DOHH2 (cell line): Measurements from ENCODE around the gene KIF16B.
"Not testable (repeated sequence)": the region's sequence is repeated elsewhere in the genome, so short reads cannot be mapped to it uniquely, and the experiment has no call there.

Experiments
- H3F3A ChIP-seq: fragments of 200-600 bp; sonication (generic), shearing (Covaris generic); 2 replicates; pipeline ENCODE4 v1.6.0; 2016; ENCODE audit warnings: antibody characterized with exemption, mild to moderate bottlenecking; ENCODE audit not compliant: control insufficient read depth, insufficient read depth
- H3K27ac ChIP-seq: fragments of 200-600 bp; sonication (generic); 2 replicates; pipeline ENCODE4 v1.5.1; 2014; ENCODE audit warnings: low read depth, mild to moderate bottlenecking, low read length, moderate library complexity
- H3K27me3 ChIP-seq: fragments of 200-600 bp; sonication (generic); 2 replicates; pipeline ENCODE4 v1.6.1; 2014; ENCODE audit warnings: mild to moderate bottlenecking, low read length, mixed read lengths; ENCODE audit not compliant: control insufficient read depth
- H3K36me3 ChIP-seq: fragments of 200-600 bp; sonication (generic); 2 replicates; pipeline ENCODE4 v1.6.1; 2014; ENCODE audit warnings: mild to moderate bottlenecking, low read length, moderate library complexity, mixed read lengths; ENCODE audit not compliant: control insufficient read depth
- H3K4me1 ChIP-seq: fragments of 200-600 bp; sonication (generic); 2 replicates; pipeline ENCODE4 v1.6.1; 2014; ENCODE audit warnings: mild to moderate bottlenecking, low read length, mixed read lengths; ENCODE audit not compliant: control insufficient read depth
- H3K4me2 ChIP-seq: fragments of 200-600 bp; sonication (generic); 2 replicates; pipeline ENCODE4 v1.6.0; 2014; ENCODE audit warnings: mild to moderate bottlenecking, low read length, moderate library complexity
- H3K4me3 ChIP-seq: fragments of 200-600 bp; sonication (generic); 2 replicates; pipeline ENCODE4 v1.5.1; 2014; ENCODE audit warnings: mild to moderate bottlenecking, low read length, mixed read lengths
- H3K79me2 ChIP-seq: fragments of 200-600 bp; sonication (generic); 2 replicates; pipeline ENCODE4 v1.6.1; 2014; ENCODE audit warnings: mild to moderate bottlenecking, low read length, mixed read lengths; ENCODE audit not compliant: control insufficient read depth
- H3K9me2 ChIP-seq: fragments of 200-600 bp; sonication (generic); replicated peaks from 2 replicates; pipeline ENCODE4 v1.6.1; 2014; ENCODE audit warnings: mild to moderate bottlenecking, low read length, mixed read lengths; ENCODE audit not compliant: control insufficient read depth
- H3K9me3 ChIP-seq: fragments of 200-600 bp; sonication (generic); 2 replicates; pipeline ENCODE4 v1.6.1; 2014; ENCODE audit warnings: antibody characterized with exemption, low read length, mixed read lengths; ENCODE audit not compliant: control insufficient read depth, insufficient read depth
- H4K20me1 ChIP-seq: fragments of 200-600 bp; sonication (generic); 2 replicates; pipeline ENCODE4 v1.6.0; 2014; ENCODE audit warnings: low read depth, mild to moderate bottlenecking, antibody characterized with exemption, low read length, moderate library complexity; ENCODE audit not compliant: control insufficient read depth, insufficient read depth
- CTCF ChIP-seq: fragments of 200-600 bp; sonication (generic); IDR thresholded peaks from one replicate; pipeline ENCODE4 v1.5.1; 2014; ENCODE audit warnings: antibody characterized with exemption, mild to moderate bottlenecking, low read depth, low read length; ENCODE audit not compliant: poor library complexity, severe bottlenecking
- EZH2phosphoT487 ChIP-seq: fragments of 200-600 bp; sonication (generic); IDR thresholded peaks from 2 replicates; pipeline ENCODE4 v1.6.1; 2017; ENCODE audit warnings: borderline replicate concordance, mild to moderate bottlenecking, antibody characterized with exemption, low read length, moderate library complexity, mixed read lengths

Gene KIF16B

GRCh38 chr20:16441546-16442164, 131.6 kb downstream of the KIF16B start:
- Histone ChIP-seq H3K36me3 (no peaks in the 10 kb centered on the region), H3K9me3 (no peaks in the 10 kb centered on the region; the same call in 1 of the 2 replicates), H3F3A (no peaks in the 10 kb centered on the region), H3K27me3 (no peaks in the 10 kb centered on the region), H3K4me2 (no peak overlapping the region), H3K27ac (no peak overlapping the region), H4K20me1 (no peaks in the 10 kb centered on the region), H3K4me3 (no peak overlapping the region), H3K79me2 (no peaks in the 10 kb centered on the region), H3K4me1 (no peaks in the 10 kb centered on the region), H3K9me2 (no peaks in the 10 kb centered on the region)
- TF ChIP-seq EZH2phosphoT487 (no peak), CTCF (no peak)

DNA sequence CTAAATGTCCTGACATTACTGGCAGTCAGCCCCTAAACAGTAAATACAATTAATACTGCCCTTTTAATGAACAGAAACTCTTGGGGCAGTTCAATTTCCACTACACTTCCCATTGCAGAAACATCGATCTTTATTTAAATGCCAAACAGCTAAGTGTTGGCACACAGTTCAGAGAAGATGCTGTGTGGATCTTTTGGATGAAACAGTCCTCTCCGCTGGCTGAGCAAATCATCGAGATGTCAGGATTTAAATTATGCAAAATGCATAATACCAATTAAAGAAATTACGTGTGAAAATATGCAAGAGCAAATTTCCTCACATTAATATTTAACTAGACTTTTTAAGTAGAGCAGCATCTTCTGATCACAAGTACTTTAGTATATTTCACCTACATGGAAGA, 132.6 kb downstream of the KIF16B start:
- Histone ChIP-seq H3K4me3 (no peak overlapping the region), H3K4me2 (no peak overlapping the region), H3K4me1 (no peaks in the 10 kb centered on the region), H3K79me2 (no peaks in the 10 kb centered on the region), H3K27me3 (no peaks in the 10 kb centered on the region), H3K9me3 (no peaks in the 10 kb centered on the region; the same call in 1 of the 2 replicates), H3K36me3 (no peaks in the 10 kb centered on the region), H3K27ac (no peak overlapping the region), H4K20me1 (no peaks in the 10 kb centered on the region), H3K9me2 (no peaks in the 10 kb centered on the region), H3F3A (no peaks in the 10 kb centered on the region)
- no peak for TF ChIP-seq CTCF
- TF ChIP-seq EZH2phosphoT487: no peak

GRCh38 chr20:16439540-16439939, 133.7 kb downstream of the KIF16B start:
- H3K79me2 ChIP-seq, H3K4me2 ChIP-seq, H3K9me2 ChIP-seq, H3K27me3 ChIP-seq, H3K4me1 ChIP-seq, H3K36me3 ChIP-seq, H3F3A ChIP-seq, H3K9me3 ChIP-seq, H4K20me1 ChIP-seq, H3K27ac ChIP-seq, H3K4me3 ChIP-seq: not testable (repeated sequence)

DNA sequence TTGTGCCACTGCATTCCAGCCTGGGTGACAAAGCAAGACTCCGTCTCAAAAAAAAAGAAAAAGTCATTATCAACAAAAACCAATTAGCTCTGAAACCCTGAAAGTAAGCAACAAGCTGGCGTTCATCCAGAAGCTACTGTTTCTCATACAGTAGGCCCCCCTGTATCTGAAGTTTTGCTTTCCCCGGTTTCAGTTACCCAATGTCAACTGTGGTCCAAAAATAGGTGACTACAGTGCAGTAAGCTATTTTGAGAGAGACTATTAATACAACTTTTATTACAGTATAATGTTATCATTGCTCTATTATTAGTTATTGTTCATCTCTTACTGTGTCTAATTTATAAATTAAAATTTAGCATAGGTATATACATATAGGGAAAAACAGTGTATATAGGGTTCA, 135.1 kb downstream of the KIF16B start:
- Histone ChIP-seq H3K79me2 (no peaks in the 10 kb centered on the region), H3K4me2 (no peak overlapping the region), H3K27me3 (no peaks in the 10 kb centered on the region), H3K9me2 (no peaks in the 10 kb centered on the region), H3F3A (no peaks in the 10 kb centered on the region), H3K4me1 (peaks cover 3% of the 10 kb centered on the region; the same call in 1 of the 2 replicates), H3K4me3 (no peak overlapping the region), H3K36me3 (no peaks in the 10 kb centered on the region), H4K20me1 (no peaks in the 10 kb centered on the region), H3K27ac (no peak overlapping the region), H3K9me3 (no peaks in the 10 kb centered on the region; the same call in 1 of the 2 replicates)
- TF ChIP-seq CTCF (no peak), EZH2phosphoT487 (no peak)
